GM23338 (cell line): Measurements from ENCODE around the gene IL11. TPM values are rescaled to one million over a fixed set of nuclear protein-coding genes. Genes with fewer than 3 reads are reported as not detected.

Experiments
- ATAC-seq: fragments of 200-7000 bp; cut with Tn5 transposase; 3 replicates; pipeline ENCODE4 v1.9.1; 2020
- DNase-seq: peaks from one replicate; pipeline ENCODE4 v3.0.0-alpha.2; 2015; ENCODE audit warnings: low spot score
- H2AFZ ChIP-seq: fragments of 200-600 bp; sonication (generic); 2 replicates; pipeline ENCODE4 v1.8.0; 2016; ENCODE audit warnings: antibody characterized with exemption, mild to moderate bottlenecking, moderate library complexity
- H3F3A ChIP-seq: fragments of 200-600 bp; sonication (generic); replicated peaks from 2 replicates; pipeline ENCODE4 v1.8.0; 2017; ENCODE audit warnings: antibody characterized with exemption, mixed run types, low read depth
- H3K27ac ChIP-seq: fragments of 200-600 bp; sonication (generic); 2 replicates; pipeline ENCODE4 v1.6.1; 2016; ENCODE audit warnings: low read depth
- H3K27me3 ChIP-seq: fragments of 200-600 bp; sonication (generic); 2 replicates; pipeline ENCODE4 v1.8.0; 2016; ENCODE audit warnings: mild to moderate bottlenecking, mixed run types, moderate library complexity; ENCODE audit not compliant: insufficient read depth
- H3K36me3 ChIP-seq: fragments of 200-600 bp; sonication (generic); 2 replicates; pipeline ENCODE4 v1.8.0; 2016; ENCODE audit warnings: mild to moderate bottlenecking; ENCODE audit not compliant: insufficient read depth
- H3K4me1 ChIP-seq: fragments of 200-600 bp; sonication (generic); 2 replicates; pipeline ENCODE4 v1.8.0; 2016; ENCODE audit warnings: mild to moderate bottlenecking, moderate library complexity; ENCODE audit not compliant: insufficient read depth
- H3K4me2 ChIP-seq: fragments of 200-600 bp; sonication (generic); 2 replicates; pipeline ENCODE4 v1.7.1; 2017; ENCODE audit warnings: mixed run types
- H3K4me3 ChIP-seq: fragments of 200-600 bp; sonication (generic); 2 replicates; pipeline ENCODE4 v1.6.1; 2016; ENCODE audit warnings: mixed run types
- H3K79me2 ChIP-seq: fragments of 200-600 bp; sonication (generic); replicated peaks from 2 replicates; pipeline ENCODE4 v1.8.0; 2017; ENCODE audit warnings: mild to moderate bottlenecking; ENCODE audit not compliant: insufficient read depth
- H3K9me2 ChIP-seq: fragments of 200-600 bp; sonication (generic); 2 replicates; pipeline ENCODE4 v1.8.0; 2017; ENCODE audit not compliant: insufficient read depth
- H4K20me1 ChIP-seq: fragments of 200-600 bp; sonication (generic); replicated peaks from 2 replicates; pipeline ENCODE4 v1.8.0; 2017; ENCODE audit warnings: mild to moderate bottlenecking; ENCODE audit not compliant: insufficient read depth
- H3K27ac Mint-ChIP-seq: 2 replicates; pipeline ENCODE4 v1.8.0; 2020; ENCODE audit warnings: inconsistent platforms, mild to moderate bottlenecking, moderate library complexity, mixed read lengths
- H3K27me3 Mint-ChIP-seq: 3 replicates; pipeline ENCODE4 v1.8.0; 2022; ENCODE audit warnings: low read depth, mild to moderate bottlenecking, moderate library complexity, mixed read lengths, inconsistent platforms; ENCODE audit not compliant: insufficient read depth, poor library complexity
- H3K36me3 Mint-ChIP-seq: 3 replicates; pipeline ENCODE4 v1.8.0; 2021; ENCODE audit warnings: low read depth, mild to moderate bottlenecking, inconsistent platforms, moderate library complexity, mixed read lengths
- H3K4me1 Mint-ChIP-seq: 3 replicates; pipeline ENCODE4 v1.8.0; 2020; ENCODE audit warnings: mild to moderate bottlenecking, inconsistent platforms, mixed read lengths
- H3K4me3 Mint-ChIP-seq: 3 replicates; pipeline ENCODE4 v1.8.0; 2021; ENCODE audit warnings: moderate library complexity, mild to moderate bottlenecking, inconsistent platforms, mixed read lengths
- H3K9me3 Mint-ChIP-seq: 3 replicates; pipeline ENCODE4 v1.8.0; 2020; ENCODE audit warnings: moderate library complexity, mild to moderate bottlenecking, inconsistent platforms, mixed read lengths
- CREB1 ChIP-seq: fragments of 250-450 bp; sonication (Bioruptor Pico); IDR thresholded peaks from 2 replicates; pipeline ENCODE4 v1.5.0; 2020; ENCODE audit warnings: low read depth, mild to moderate bottlenecking, moderate library complexity
- EZH2 ChIP-seq: fragments of 200-600 bp; sonication (generic); IDR thresholded peaks from one replicate; pipeline ENCODE4 v1.8.0; 2017; ENCODE audit warnings: antibody characterized with exemption, mild to moderate bottlenecking, low read depth; ENCODE audit not compliant: unreplicated experiment
- EZH2phosphoT487 ChIP-seq: fragments of 200-600 bp; sonication (generic); IDR thresholded peaks from one replicate; pipeline ENCODE4 v1.8.1; 2018; ENCODE audit warnings: antibody characterized with exemption; ENCODE audit not compliant: unreplicated experiment
- JUNB ChIP-seq: IDR thresholded peaks from one replicate; pipeline ENCODE4 v1.6.1; 2016; ENCODE audit warnings: antibody characterized with exemption; ENCODE audit not compliant: unreplicated experiment
- NANOG ChIP-seq: IDR thresholded peaks from 2 replicates; pipeline ENCODE4 v1.6.1; 2016; ENCODE audit warnings: antibody characterized with exemption, borderline replicate concordance
- POLR2AphosphoS5 ChIP-seq: IDR thresholded peaks from 2 replicates; pipeline ENCODE4 v1.6.1; 2016; ENCODE audit warnings: antibody characterized with exemption, low read depth
- STAT1 ChIP-seq: IDR thresholded peaks from one replicate; pipeline ENCODE4 v1.6.1; 2016; ENCODE audit warnings: antibody characterized with exemption; ENCODE audit not compliant: unreplicated experiment
- ZNF114 ChIP-seq: fragments of 250-450 bp; sonication (Bioruptor Pico); IDR thresholded peaks from 2 replicates; pipeline ENCODE4 v1.5.0; 2020; ENCODE audit warnings: mild to moderate bottlenecking, moderate library complexity
- ZNF331 ChIP-seq: fragments of 250-450 bp; sonication (Bioruptor Pico); IDR thresholded peaks from 2 replicates; pipeline ENCODE4 v1.5.0; 2020; ENCODE audit warnings: low read depth, mild to moderate bottlenecking, moderate library complexity
- polyA plus RNA-seq: library from polyadenylated mRNA; unstranded; fragments of >200 nt; fragmentation: Nextera tagmentation; extraction: Ambion mirVana; gene quantifications from 2 replicates; pipeline ENCODE4 v1.2.1, GENCODE V29; 2016
- total RNA-seq: library from RNA; depleted of rRNA; stranded (reverse); fragments of >200 nt; shearing (Covaris generic); gene quantifications from 2 replicates; pipeline ENCODE4 v1.2.3, GENCODE V29; 2014
- TF ChIP-seq, protein P1 (sequence below), 2 experiments: fragments of 200-600 bp in 1 of 2; sonication (generic) in 1 of 2; conservative IDR thresholded peaks; 2 replicates each; pipeline versions ENCODE4 v1.5.1 to v1.6.1; 2016 to 2017; ENCODE audit warnings: antibody characterized with exemption in 2 of 2, low read depth in 2 of 2, mild to moderate bottlenecking in 2 of 2, moderate library complexity in 1 of 2
- TF ChIP-seq, protein P2 (sequence below): fragments of 250-450 bp; sonication (Bioruptor Pico); IDR thresholded peaks from 2 replicates; pipeline ENCODE4 v1.5.0; 2020; ENCODE audit warnings: mild to moderate bottlenecking, moderate library complexity
- TF ChIP-seq, protein P3 (sequence below): IDR thresholded peaks from 2 replicates; pipeline ENCODE4 v1.6.1; 2016; ENCODE audit warnings: antibody characterized with exemption
- TF ChIP-seq, protein P4 (sequence below): IDR thresholded peaks from one replicate; pipeline ENCODE4 v1.6.1; 2018; ENCODE audit warnings: antibody characterized with exemption; ENCODE audit not compliant: unreplicated experiment

IL11 gene
- total and polyA plus RNA-seq, 2 experiments from 2014 or later = 0.58 to 2.2 TPM

DNA sequence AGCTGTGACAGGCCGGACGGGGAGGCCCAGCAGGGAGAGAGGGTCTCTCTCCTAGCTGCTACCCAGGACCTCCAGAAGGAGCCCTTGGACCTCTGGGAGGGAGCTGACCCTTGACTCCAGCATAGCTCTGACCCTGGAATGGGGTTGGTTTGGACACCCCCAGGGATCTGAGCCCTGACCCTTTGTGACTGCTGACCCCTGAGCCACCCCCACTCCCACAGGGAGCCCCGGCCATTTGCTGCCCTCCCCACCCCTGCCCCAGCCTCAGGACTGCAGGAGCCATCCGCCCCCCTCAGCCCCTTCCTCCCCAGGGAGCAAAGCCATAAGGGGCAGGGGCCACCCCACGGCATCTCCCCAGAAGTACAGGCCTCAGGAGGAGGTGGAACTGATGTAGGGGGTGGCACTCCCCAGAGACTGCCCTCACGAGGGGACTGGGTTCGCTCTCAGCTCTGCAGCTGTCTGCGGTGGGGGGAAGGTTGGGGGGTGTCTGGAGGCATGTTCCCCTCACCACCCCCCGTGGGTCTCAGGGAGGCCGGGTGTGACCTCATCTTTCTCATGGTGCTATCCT, 22.7 kb downstream of the IL11 start:
- peak overlapping the region; percentile 69 for H3K27ac Mint-ChIP-seq
- ATAC-seq (no peak), DNase-seq (no peak)
- no peak overlapping the region for H2AFZ ChIP-seq
- H3K36me3 Mint-ChIP-seq = peaks cover 30% of the 10 kb centered on the region
- H3K27ac ChIP-seq = no peak overlapping the region
- peak overlapping the region; percentile 75 for H3K4me2 ChIP-seq
- H3K79me2 ChIP-seq = no peaks in the 10 kb centered on the region
- H3K4me3 ChIP-seq = no peak overlapping the region
- peaks cover 48% of the 10 kb centered on the region for H3K4me1 Mint-ChIP-seq
- H3F3A ChIP-seq = peaks cover 17% of the 10 kb centered on the region
- no peaks in the 10 kb centered on the region for H3K9me2 ChIP-seq
- H3K4me1 ChIP-seq = peaks cover 33% of the 10 kb centered on the region
- H3K9me3 Mint-ChIP-seq = no peaks in the 10 kb centered on the region
- peak overlapping the region; percentile 52; the same call in 2 of the 3 replicates for H3K4me3 Mint-ChIP-seq
- peaks cover 39% of the 10 kb centered on the region for H3K27me3 Mint-ChIP-seq
- H3K27me3 ChIP-seq = peaks cover 17% of the 10 kb centered on the region
- no peaks in the 10 kb centered on the region; the same call in 1 of the 2 replicates for H3K36me3 ChIP-seq
- TF ChIP-seq EZH2 (no peak), STAT1 (no peak), NANOG (no peak), ZNF331 (CRISPR knock-in tag) (no peak), ZNF114 (no peak), CREB1 (no peak), EZH2phosphoT487 (no peak), POLR2AphosphoS5 (no peak), JUNB (no peak)
- TF ChIP-seq, protein P1, sequence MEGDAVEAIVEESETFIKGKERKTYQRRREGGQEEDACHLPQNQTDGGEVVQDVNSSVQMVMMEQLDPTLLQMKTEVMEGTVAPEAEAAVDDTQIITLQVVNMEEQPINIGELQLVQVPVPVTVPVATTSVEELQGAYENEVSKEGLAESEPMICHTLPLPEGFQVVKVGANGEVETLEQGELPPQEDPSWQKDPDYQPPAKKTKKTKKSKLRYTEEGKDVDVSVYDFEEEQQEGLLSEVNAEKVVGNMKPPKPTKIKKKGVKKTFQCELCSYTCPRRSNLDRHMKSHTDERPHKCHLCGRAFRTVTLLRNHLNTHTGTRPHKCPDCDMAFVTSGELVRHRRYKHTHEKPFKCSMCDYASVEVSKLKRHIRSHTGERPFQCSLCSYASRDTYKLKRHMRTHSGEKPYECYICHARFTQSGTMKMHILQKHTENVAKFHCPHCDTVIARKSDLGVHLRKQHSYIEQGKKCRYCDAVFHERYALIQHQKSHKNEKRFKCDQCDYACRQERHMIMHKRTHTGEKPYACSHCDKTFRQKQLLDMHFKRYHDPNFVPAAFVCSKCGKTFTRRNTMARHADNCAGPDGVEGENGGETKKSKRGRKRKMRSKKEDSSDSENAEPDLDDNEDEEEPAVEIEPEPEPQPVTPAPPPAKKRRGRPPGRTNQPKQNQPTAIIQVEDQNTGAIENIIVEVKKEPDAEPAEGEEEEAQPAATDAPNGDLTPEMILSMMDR (conservative IDR thresholded peaks at IDR 0.05; ENCODE audit: low read depth in 2 of 2) = no peak
- TF ChIP-seq, protein P2, sequence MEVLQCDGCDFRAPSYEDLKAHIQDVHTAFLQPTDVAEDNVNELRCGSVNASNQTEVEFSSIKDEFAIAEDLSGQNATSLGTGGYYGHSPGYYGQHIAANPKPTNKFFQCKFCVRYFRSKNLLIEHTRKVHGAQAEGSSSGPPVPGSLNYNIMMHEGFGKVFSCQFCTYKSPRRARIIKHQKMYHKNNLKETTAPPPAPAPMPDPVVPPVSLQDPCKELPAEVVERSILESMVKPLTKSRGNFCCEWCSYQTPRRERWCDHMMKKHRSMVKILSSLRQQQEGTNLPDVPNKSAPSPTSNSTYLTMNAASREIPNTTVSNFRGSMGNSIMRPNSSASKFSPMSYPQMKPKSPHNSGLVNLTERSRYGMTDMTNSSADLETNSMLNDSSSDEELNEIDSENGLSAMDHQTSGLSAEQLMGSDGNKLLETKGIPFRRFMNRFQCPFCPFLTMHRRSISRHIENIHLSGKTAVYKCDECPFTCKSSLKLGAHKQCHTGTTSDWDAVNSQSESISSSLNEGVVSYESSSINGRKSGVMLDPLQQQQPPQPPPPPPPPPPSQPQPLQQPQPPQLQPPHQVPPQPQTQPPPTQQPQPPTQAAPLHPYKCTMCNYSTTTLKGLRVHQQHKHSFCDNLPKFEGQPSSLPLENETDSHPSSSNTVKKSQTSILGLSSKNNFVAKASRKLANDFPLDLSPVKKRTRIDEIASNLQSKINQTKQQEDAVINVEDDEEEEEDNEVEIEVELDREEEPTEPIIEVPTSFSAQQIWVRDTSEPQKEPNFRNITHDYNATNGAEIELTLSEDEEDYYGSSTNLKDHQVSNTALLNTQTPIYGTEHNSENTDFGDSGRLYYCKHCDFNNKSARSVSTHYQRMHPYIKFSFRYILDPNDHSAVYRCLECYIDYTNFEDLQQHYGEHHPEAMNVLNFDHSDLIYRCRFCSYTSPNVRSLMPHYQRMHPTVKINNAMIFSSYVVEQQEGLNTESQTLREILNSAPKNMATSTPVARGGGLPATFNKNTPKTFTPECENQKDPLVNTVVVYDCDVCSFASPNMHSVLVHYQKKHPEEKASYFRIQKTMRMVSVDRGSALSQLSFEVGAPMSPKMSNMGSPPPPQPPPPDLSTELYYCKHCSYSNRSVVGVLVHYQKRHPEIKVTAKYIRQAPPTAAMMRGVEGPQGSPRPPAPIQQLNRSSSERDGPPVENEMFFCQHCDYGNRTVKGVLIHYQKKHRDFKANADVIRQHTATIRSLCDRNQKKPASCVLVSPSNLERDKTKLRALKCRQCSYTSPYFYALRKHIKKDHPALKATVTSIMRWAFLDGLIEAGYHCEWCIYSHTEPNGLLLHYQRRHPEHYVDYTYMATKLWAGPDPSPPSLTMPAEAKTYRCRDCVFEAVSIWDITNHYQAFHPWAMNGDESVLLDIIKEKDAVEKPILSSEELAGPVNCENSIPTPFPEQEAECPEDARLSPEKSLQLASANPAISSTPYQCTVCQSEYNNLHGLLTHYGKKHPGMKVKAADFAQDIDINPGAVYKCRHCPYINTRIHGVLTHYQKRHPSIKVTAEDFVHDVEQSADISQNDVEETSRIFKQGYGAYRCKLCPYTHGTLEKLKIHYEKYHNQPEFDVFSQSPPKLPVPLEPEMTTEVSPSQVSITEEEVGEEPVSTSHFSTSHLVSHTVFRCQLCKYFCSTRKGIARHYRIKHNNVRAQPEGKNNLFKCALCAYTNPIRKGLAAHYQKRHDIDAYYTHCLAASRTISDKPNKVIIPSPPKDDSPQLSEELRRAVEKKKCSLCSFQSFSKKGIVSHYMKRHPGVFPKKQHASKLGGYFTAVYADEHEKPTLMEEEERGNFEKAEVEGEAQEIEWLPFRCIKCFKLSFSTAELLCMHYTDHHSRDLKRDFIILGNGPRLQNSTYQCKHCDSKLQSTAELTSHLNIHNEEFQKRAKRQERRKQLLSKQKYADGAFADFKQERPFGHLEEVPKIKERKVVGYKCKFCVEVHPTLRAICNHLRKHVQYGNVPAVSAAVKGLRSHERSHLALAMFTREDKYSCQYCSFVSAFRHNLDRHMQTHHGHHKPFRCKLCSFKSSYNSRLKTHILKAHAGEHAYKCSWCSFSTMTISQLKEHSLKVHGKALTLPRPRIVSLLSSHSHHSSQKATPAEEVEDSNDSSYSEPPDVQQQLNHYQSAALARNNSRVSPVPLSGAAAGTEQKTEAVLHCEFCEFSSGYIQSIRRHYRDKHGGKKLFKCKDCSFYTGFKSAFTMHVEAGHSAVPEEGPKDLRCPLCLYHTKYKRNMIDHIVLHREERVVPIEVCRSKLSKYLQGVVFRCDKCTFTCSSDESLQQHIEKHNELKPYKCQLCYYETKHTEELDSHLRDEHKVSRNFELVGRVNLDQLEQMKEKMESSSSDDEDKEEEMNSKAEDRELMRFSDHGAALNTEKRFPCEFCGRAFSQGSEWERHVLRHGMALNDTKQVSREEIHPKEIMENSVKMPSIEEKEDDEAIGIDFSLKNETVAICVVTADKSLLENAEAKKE (CRISPR knock-in tag) = no peak
- TF ChIP-seq, protein P3, sequence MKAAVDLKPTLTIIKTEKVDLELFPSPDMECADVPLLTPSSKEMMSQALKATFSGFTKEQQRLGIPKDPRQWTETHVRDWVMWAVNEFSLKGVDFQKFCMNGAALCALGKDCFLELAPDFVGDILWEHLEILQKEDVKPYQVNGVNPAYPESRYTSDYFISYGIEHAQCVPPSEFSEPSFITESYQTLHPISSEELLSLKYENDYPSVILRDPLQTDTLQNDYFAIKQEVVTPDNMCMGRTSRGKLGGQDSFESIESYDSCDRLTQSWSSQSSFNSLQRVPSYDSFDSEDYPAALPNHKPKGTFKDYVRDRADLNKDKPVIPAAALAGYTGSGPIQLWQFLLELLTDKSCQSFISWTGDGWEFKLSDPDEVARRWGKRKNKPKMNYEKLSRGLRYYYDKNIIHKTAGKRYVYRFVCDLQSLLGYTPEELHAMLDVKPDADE = no peak
- TF ChIP-seq, protein P4, sequence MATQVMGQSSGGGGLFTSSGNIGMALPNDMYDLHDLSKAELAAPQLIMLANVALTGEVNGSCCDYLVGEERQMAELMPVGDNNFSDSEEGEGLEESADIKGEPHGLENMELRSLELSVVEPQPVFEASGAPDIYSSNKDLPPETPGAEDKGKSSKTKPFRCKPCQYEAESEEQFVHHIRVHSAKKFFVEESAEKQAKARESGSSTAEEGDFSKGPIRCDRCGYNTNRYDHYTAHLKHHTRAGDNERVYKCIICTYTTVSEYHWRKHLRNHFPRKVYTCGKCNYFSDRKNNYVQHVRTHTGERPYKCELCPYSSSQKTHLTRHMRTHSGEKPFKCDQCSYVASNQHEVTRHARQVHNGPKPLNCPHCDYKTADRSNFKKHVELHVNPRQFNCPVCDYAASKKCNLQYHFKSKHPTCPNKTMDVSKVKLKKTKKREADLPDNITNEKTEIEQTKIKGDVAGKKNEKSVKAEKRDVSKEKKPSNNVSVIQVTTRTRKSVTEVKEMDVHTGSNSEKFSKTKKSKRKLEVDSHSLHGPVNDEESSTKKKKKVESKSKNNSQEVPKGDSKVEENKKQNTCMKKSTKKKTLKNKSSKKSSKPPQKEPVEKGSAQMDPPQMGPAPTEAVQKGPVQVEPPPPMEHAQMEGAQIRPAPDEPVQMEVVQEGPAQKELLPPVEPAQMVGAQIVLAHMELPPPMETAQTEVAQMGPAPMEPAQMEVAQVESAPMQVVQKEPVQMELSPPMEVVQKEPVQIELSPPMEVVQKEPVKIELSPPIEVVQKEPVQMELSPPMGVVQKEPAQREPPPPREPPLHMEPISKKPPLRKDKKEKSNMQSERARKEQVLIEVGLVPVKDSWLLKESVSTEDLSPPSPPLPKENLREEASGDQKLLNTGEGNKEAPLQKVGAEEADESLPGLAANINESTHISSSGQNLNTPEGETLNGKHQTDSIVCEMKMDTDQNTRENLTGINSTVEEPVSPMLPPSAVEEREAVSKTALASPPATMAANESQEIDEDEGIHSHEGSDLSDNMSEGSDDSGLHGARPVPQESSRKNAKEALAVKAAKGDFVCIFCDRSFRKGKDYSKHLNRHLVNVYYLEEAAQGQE = no peak
- H4K20me1 ChIP-seq = no peaks in the 10 kb centered on the region
